ENCODE data around the gene ADPRS.

GRCh38 chr1:36083635-36084496 lies 4.8 kb upstream of the ADPRS start, which contains the start of gene TEKT2:
- no peak for TF ChIP-seq YY1 (tag by site-specific recombination; IDR thresholded peaks at IDR 0.05)
- TF ChIP-seq, protein P1, sequence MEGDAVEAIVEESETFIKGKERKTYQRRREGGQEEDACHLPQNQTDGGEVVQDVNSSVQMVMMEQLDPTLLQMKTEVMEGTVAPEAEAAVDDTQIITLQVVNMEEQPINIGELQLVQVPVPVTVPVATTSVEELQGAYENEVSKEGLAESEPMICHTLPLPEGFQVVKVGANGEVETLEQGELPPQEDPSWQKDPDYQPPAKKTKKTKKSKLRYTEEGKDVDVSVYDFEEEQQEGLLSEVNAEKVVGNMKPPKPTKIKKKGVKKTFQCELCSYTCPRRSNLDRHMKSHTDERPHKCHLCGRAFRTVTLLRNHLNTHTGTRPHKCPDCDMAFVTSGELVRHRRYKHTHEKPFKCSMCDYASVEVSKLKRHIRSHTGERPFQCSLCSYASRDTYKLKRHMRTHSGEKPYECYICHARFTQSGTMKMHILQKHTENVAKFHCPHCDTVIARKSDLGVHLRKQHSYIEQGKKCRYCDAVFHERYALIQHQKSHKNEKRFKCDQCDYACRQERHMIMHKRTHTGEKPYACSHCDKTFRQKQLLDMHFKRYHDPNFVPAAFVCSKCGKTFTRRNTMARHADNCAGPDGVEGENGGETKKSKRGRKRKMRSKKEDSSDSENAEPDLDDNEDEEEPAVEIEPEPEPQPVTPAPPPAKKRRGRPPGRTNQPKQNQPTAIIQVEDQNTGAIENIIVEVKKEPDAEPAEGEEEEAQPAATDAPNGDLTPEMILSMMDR (tag by site-specific recombination; IDR thresholded peaks at IDR 0.05) = no peak
- TF ChIP-seq MYNN (tag by site-specific recombination; IDR thresholded peaks at IDR 0.05; ENCODE audit: borderline replicate concordance) = no peak
- no peak for TF ChIP-seq ZNF623 (tag by site-specific recombination; IDR thresholded peaks at IDR 0.05)
- TF ChIP-seq KLF1 (tag by site-specific recombination; IDR thresholded peaks at IDR 0.05) = no peak
- TF ChIP-seq PBX3 (CRISPR knock-in tag; IDR thresholded peaks at IDR 0.05) = no peak
- no peak for TF ChIP-seq ZNF155 (tag by site-specific recombination; IDR thresholded peaks at IDR 0.05)
- no peak for TF ChIP-seq ZFP41 (tag by site-specific recombination; IDR thresholded peaks at IDR 0.05; ENCODE audit: borderline replicate concordance)
- TF ChIP-seq ZNF530 (tag by site-specific recombination; IDR thresholded peaks at IDR 0.05; ENCODE audit: low read depth) = no peak
- TF ChIP-seq ZNF302 (tag by site-specific recombination; IDR thresholded peaks at IDR 0.05; ENCODE audit: low read depth) = no peak
- TF ChIP-seq ZBTB20 (tag by site-specific recombination; IDR thresholded peaks at IDR 0.05) = no peak
- TF ChIP-seq ZNF664 (tag by site-specific recombination; IDR thresholded peaks at IDR 0.05) = no peak
- no peak for TF ChIP-seq ZNF24 (tag by site-specific recombination; IDR thresholded peaks at IDR 0.05)
- no peak for TF ChIP-seq ZNF214 (tag by site-specific recombination; IDR thresholded peaks at IDR 0.05; ENCODE audit: borderline replicate concordance)

All from HEK293 (cell line).